K562 (cell line): ENCODE measurements around the gene OGFR. TPM values are rescaled to one million over a fixed set of nuclear protein-coding genes. Genes with fewer than 3 reads are reported as not detected.

Experiments used
- DIDO1 ChIP-seq: fragments of 450-650 bp; IDR thresholded peaks from 2 replicates; pipeline ENCODE4 v1.6.1; 2016; ENCODE audit warnings: low read depth, missing biosample characterization, missing genetic modification characterization
- POLR2A ChIP-seq: fragments of 450-650 bp; conservative IDR thresholded peaks from 2 replicates; pipeline ENCODE4 v1.6.1; 2016
- TSHZ1 ChIP-seq: fragments of 250-450 bp; sonication (Bioruptor Pico); IDR thresholded peaks from 2 replicates; pipeline ENCODE4 v1.4.0; 2020; ENCODE audit warnings: mild to moderate bottlenecking, moderate library complexity
- ZBTB33 ChIP-seq: sonication (generic); formaldehyde crosslinking; IDR thresholded peaks from 2 replicates; pipeline ENCODE4 v1.8.1; 2023; ENCODE audit warnings: mild to moderate bottlenecking, missing genetic modification reagents
- ZBTB40 ChIP-seq, 2 experiments: fragments of 450-650 bp in 1 of 2; sonication (generic) in 1 of 2; formaldehyde crosslinking in 1 of 2; IDR thresholded peaks; 2 replicates each; pipeline versions ENCODE4 v1.7.1 to v1.9.0; 2016 to 2022; ENCODE audit warnings: inconsistent platforms in 1 of 2, mild to moderate bottlenecking in 1 of 2, missing genetic modification reagents in 1 of 2
- polyA plus RNA-seq, 8 experiments: library from polyadenylated mRNA; depleted of rRNA in 4 of 8; stranded (reverse) in 5 of 8; unstranded in 3 of 8; fragments of >200 nt; fragmentation: Nextera tagmentation in 2 of 8; fragmentation: Illumina TruSeq in 1 of 8; extraction: Ambion mirVana in 2 of 8; extraction: Trizol in 1 of 8; gene quantifications; 2 replicates each; pipeline versions ENCODE4 v1.2.1 to v1.2.3, GENCODE V29; 2011 to 2014; ENCODE audit warnings: inconsistent platforms in 1 of 8, missing spikeins in 1 of 8
- total RNA-seq, 7 experiments: library from RNA; depleted of rRNA in 6 of 7; stranded (reverse); fragments of >200 nt in 6 of 7; fragmentation: Illumina TruSeq in 2 of 7; extraction: Trizol in 2 of 7; gene quantifications; 2 replicates each; pipeline versions ENCODE4 v1.2.1 to v1.2.3, GENCODE V29; 2011 to 2021; ENCODE audit warnings: low replicate concordance in 1 of 7

Gene OGFR
- total and polyA plus RNA-seq, 9 of the 15 experiments (the other 6 are each of a cell fraction or from before 2014, with no cell fraction given) = 0.39 to 56.3 (median 17.5) TPM

DNA sequence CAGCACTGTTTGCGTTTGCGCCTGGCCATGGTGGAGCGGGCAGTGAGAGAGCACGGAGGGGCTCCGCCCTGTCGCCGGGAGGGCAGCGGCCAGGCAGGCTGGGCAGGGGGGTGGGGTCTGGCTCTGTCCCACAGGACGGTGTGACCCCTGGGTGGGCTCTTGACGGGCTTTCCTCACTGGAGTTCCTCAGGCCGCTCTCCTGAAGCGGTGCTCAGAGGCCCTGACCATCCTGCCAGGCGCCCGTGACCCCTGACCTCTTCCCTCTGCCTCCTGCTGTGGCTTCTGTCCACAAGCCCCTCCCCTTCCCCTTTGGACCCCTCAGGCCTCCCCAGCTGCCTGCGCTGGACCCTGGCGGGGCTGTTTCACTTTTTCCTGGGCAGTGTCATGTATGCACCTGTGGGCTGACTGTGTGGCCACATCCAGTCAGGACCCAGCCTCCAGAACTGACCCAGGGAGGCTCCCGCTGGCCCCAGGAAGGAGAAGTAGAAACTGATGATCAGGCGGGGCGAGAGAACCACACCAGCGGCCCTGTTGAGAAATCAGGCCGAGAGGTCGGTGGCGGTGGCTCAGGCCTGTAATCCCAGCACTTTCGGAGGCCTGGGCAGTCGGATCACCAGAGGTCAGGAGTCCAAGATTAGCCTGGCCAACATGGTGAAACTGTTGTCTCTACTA is 1.2 kb downstream of the OGFR start (continued):
- TF ChIP-seq ZBTB40 (IDR thresholded peaks at IDR 0.05) = 0 out of 2 replicates have a peak, but pooled peaks have one; percentile 17
- TF ChIP-seq ZBTB40 (CRISPR knock-in tag; IDR thresholded peaks at IDR 0.05) = no peak
- TF ChIP-seq DIDO1 (tag) = no peak
- TF ChIP-seq TSHZ1 (CRISPR knock-in tag) = no peak
- TF ChIP-seq POLR2A = no peak
- TF ChIP-seq ZBTB33 (CRISPR knock-in tag) = no peak
